K562 (cell line): Measurements from ENCODE around the gene CMTM5. TPM values are rescaled to one million over a fixed set of nuclear protein-coding genes. Genes with fewer than 3 reads are reported as not detected.

ENCODE experiments used
- ATAC-seq: fragments of 200-7000 bp; cut with Tn5 transposase; 3 replicates; pipeline ENCODE4 v1.9.1; 2020; ENCODE audit warnings: moderate library complexity
- BruUV-seq: library from RNA; stranded (reverse); fragments of 400-500 nt; replicated peaks from 2 replicates; lab custom pipeline; 2021; lab: Mats Ljungman, UMichigan
- CTCF ChIA-PET: fragments of 300-600 bp; formaldehyde crosslinking; extraction: SDS; loops from one replicate; lab custom pipeline; 2021; ENCODE audit warnings: low intra/inter-chr PET ratio; lab: Yijun Ruan, JAX
- POLR2A ChIA-PET: fragments of 300-600, 350-650 bp; sonication (Branson Sonifier 250); formaldehyde crosslinking; extraction: SDS; loops from one replicate; lab custom pipeline; 2021; ENCODE audit warnings: antibody characterized with exemption, inconsistent platforms; lab: Yijun Ruan, JAX
- DNase-seq, 4 experiments: peaks; one replicate each; pipeline versions ENCODE4 v3.0.0 to v3.0.0-alpha.2; 2011 to 2018; ENCODE audit warnings: low spot score in 3 of 4, mixed read lengths in 3 of 4; ENCODE audit errors: extremely low read depth in 1 of 4
- FAIRE-seq: peaks from 2 replicates; lab custom pipeline; 2011; peaks lifted over from hg19 to GRCh38; lab: Jason Lieb, UNC
- H2AFZ ChIP-seq: 2 replicates; pipeline ENCODE4 v1.6.0; 2011; ENCODE audit warnings: low read depth, low read length, control low read depth, inconsistent platforms
- H3K27ac ChIP-seq: fragments of 200-600 bp; 3 replicates; pipeline ENCODE4 v1.8.0; 2011; ENCODE audit warnings: low read depth, mild to moderate bottlenecking, control low read depth, inconsistent platforms, low read length, moderate library complexity, mixed read lengths; ENCODE audit errors: extremely low read depth
- H3K27me3 ChIP-seq, 2 experiments: fragments of 300-600 bp in 1 of 2; 2 replicates in 1 of 2; 3 replicates in 1 of 2; pipeline versions ENCODE4 v1.6.0 to v1.8.0; 2011; ENCODE audit warnings: inconsistent platforms in 2 of 2, low read length in 2 of 2, mild to moderate bottlenecking in 1 of 2, mixed read lengths in 1 of 2, moderate library complexity in 1 of 2; ENCODE audit not compliant: control insufficient read depth in 2 of 2, insufficient read depth in 2 of 2
- H3K36me3 ChIP-seq: fragments of 300-600 bp; 3 replicates; pipeline ENCODE4 v1.8.0; 2011; ENCODE audit warnings: mild to moderate bottlenecking, low read length, inconsistent platforms; ENCODE audit not compliant: control insufficient read depth, insufficient read depth
- H3K4me1 ChIP-seq, 2 experiments: fragments of 200-600 bp in 1 of 2; replicated peaks in 1 of 2; 2 replicates in 1 of 2; 3 replicates in 1 of 2; pipeline versions ENCODE4 v1.5.1 to v1.8.0; 2011; ENCODE audit warnings: inconsistent platforms in 2 of 2, low read length in 2 of 2, mild to moderate bottlenecking in 1 of 2, mixed read lengths in 1 of 2, moderate library complexity in 1 of 2; ENCODE audit not compliant: control insufficient read depth in 2 of 2, insufficient read depth in 2 of 2
- H3K4me2 ChIP-seq: 2 replicates; pipeline ENCODE4 v1.6.1; 2011; ENCODE audit warnings: low read length, control low read depth, inconsistent platforms, mixed read lengths; ENCODE audit not compliant: insufficient read depth
- H3K4me3 ChIP-seq: fragments of 200-600 bp; sonication (generic), shearing (Covaris generic); 2 replicates; pipeline ENCODE4 v1.5.1; 2016; ENCODE audit warnings: control low read depth, inconsistent platforms
- H3K79me2 ChIP-seq: fragments of 200-600 bp; 3 replicates; pipeline ENCODE4 v1.8.0; 2011; ENCODE audit warnings: low read length, inconsistent platforms; ENCODE audit not compliant: control insufficient read depth, insufficient read depth
- H3K9ac ChIP-seq, 2 experiments: 2 replicates each; pipeline versions ENCODE4 v1.6.0 to v1.6.1; 2011; ENCODE audit warnings: low read depth in 2 of 2, low read length in 2 of 2, control low read depth in 1 of 2, inconsistent platforms in 1 of 2, mild to moderate bottlenecking in 1 of 2, mixed read lengths in 1 of 2; ENCODE audit not compliant: insufficient read depth in 1 of 2
- H3K9me1 ChIP-seq: one replicate; pipeline ENCODE4 v1.6.0; 2011; ENCODE audit warnings: inconsistent platforms, mild to moderate bottlenecking, low read length, moderate library complexity; ENCODE audit not compliant: control insufficient read depth, insufficient read depth
- H3K9me3 ChIP-seq: replicated peaks from 2 replicates; pipeline ENCODE4 v1.5.1; 2011; ENCODE audit warnings: low read depth, low read length, inconsistent platforms; ENCODE audit not compliant: control insufficient read depth, insufficient read depth
- H4K20me1 ChIP-seq: replicated peaks from 2 replicates; pipeline ENCODE4 v1.6.1; 2011; ENCODE audit warnings: low read length, inconsistent platforms, mixed read lengths; ENCODE audit not compliant: control insufficient read depth, insufficient read depth
- CREB1 ChIP-seq, 2 experiments: sonication (generic) in 1 of 2; formaldehyde crosslinking in 1 of 2; IDR thresholded peaks; 2 replicates each; pipeline versions ENCODE4 v1.6.1 to v1.8.0; 2012 to 2022; ENCODE audit warnings: inconsistent platforms in 1 of 2, mild to moderate bottlenecking in 1 of 2, missing genetic modification reagents in 1 of 2, moderate library complexity in 1 of 2
- CREM ChIP-seq: IDR thresholded peaks from 2 replicates; pipeline ENCODE4 v1.6.1; 2014; ENCODE audit warnings: antibody characterized with exemption, low read depth
- EP300 ChIP-seq: IDR thresholded peaks from 2 replicates; pipeline ENCODE4 v1.6.1; 2012; ENCODE audit warnings: low read length, improper control_type of control experiment
- HMG20B ChIP-seq: fragments of 250-450 bp; sonication (Bioruptor Pico); IDR thresholded peaks from 2 replicates; pipeline ENCODE4 v1.5.0; 2021; ENCODE audit warnings: mild to moderate bottlenecking
- KLF1 ChIP-seq: fragments of 450-650 bp; IDR thresholded peaks from 2 replicates; pipeline ENCODE4 v1.6.1; 2016; ENCODE audit warnings: missing genetic modification characterization, missing compliant biosample characterization
- KLF6 ChIP-seq: fragments of 250-450 bp; sonication (Bioruptor Pico); IDR thresholded peaks from 2 replicates; pipeline ENCODE4 v1.4.0; 2020; ENCODE audit warnings: mild to moderate bottlenecking, moderate library complexity, borderline replicate concordance
- POLR2G ChIP-seq: fragments of 200-400 bp; formaldehyde crosslinking; IDR thresholded peaks from 2 replicates; pipeline ENCODE4 v1.6.1; 2017; ENCODE audit warnings: low read depth, mild to moderate bottlenecking, antibody characterized with exemption, low read length, moderate library complexity
- RBM17 ChIP-seq: fragments of 200-400 bp; formaldehyde crosslinking; IDR thresholded peaks from 2 replicates; pipeline ENCODE4 v1.6.1; 2017; ENCODE audit warnings: low read depth, mild to moderate bottlenecking, low read length, borderline replicate concordance
- YY1 ChIP-seq, 3 experiments: IDR thresholded peaks; 2 replicates each; pipeline ENCODE4 v1.6.1; 2011; ENCODE audit warnings: low read length in 2 of 3, mild to moderate bottlenecking in 2 of 3, moderate library complexity in 2 of 3, borderline replicate concordance in 1 of 3, control low read depth in 1 of 3, low read depth in 1 of 3; ENCODE audit not compliant: insufficient read depth in 3 of 3, insufficient replicate concordance in 2 of 3, control insufficient read depth in 1 of 3, insufficient read length in 1 of 3; ENCODE audit errors: extremely low read depth in 1 of 3
- ZNF175 ChIP-seq: fragments of 200-800 bp; sonication (Bioruptor generic); IDR thresholded peaks from 2 replicates; pipeline ENCODE4 v1.6.1; 2016; ENCODE audit warnings: low read depth, mild to moderate bottlenecking, missing genetic modification characterization, missing compliant biosample characterization
- ZNF431 ChIP-seq: sonication (generic); formaldehyde crosslinking; IDR thresholded peaks from 2 replicates; pipeline ENCODE4 v1.8.0; 2022; ENCODE audit warnings: mild to moderate bottlenecking, missing genetic modification reagents
- WGBS: fragments of 100-300 bp; shearing (Covaris generic); methylation state at CpG from one replicate; pipeline ENCODE4 v1.1.6; 2016; ENCODE audit warnings: low coverage, mixed read lengths; ENCODE audit not compliant: insufficient coverage; ENCODE audit errors: missing lambda C conversion rate; 5-methylcytosine and 5-hydroxymethylcytosine counted together
- in situ Hi-C: fragments of 300-500 bp; cut with MboI; formaldehyde crosslinking; loops from 4 replicates; pipeline ENCODE4 v1.15.0; 2018; ENCODE audit warnings: inconsistent platforms, mixed read lengths
- intact Hi-C: fragments of 100-400 bp; cut with micrococcal nuclease; formaldehyde crosslinking; loops from 2 replicates; pipeline ENCODE4 v1.14.2; 2022
- polyA plus RNA-seq, 8 experiments: library from polyadenylated mRNA; depleted of rRNA in 4 of 8; stranded (reverse) in 5 of 8; unstranded in 3 of 8; fragments of >200 nt; fragmentation: Nextera tagmentation in 2 of 8; fragmentation: Illumina TruSeq in 1 of 8; extraction: Ambion mirVana in 2 of 8; extraction: Trizol in 1 of 8; gene quantifications; 2 replicates each; pipeline versions ENCODE4 v1.2.1 to v1.2.3, GENCODE V29; 2011 to 2014; ENCODE audit warnings: inconsistent platforms in 1 of 8, missing spikeins in 1 of 8
- total RNA-seq, 7 experiments: library from RNA; depleted of rRNA in 6 of 7; stranded (reverse); fragments of >200 nt in 6 of 7; fragmentation: Illumina TruSeq in 2 of 7; extraction: Trizol in 2 of 7; gene quantifications; 2 replicates each; pipeline versions ENCODE4 v1.2.1 to v1.2.3, GENCODE V29; 2011 to 2021; ENCODE audit warnings: low replicate concordance in 1 of 7
- TF ChIP-seq, protein P1 (sequence below), 2 experiments: fragments of 450-650 bp; formaldehyde crosslinking in 1 of 2; IDR thresholded peaks; 2 replicates each; pipeline versions ENCODE4 v1.4.0 to v1.6.1; 2014 to 2020; ENCODE audit warnings: mild to moderate bottlenecking in 2 of 2, borderline replicate concordance in 1 of 2, low read depth in 1 of 2
- TF ChIP-seq, protein P2 (sequence below): conservative IDR thresholded peaks from 2 replicates; pipeline ENCODE4 v1.6.1; 2011; ENCODE audit warnings: low read depth, mild to moderate bottlenecking, low read length; ENCODE audit not compliant: control insufficient read depth

Gene CMTM5
- total and polyA plus RNA-seq, 9 of the 15 experiments (the other 6 are each of a cell fraction or from before 2014, with no cell fraction given): 0.21 TPM; not detected in 8

DNA sequence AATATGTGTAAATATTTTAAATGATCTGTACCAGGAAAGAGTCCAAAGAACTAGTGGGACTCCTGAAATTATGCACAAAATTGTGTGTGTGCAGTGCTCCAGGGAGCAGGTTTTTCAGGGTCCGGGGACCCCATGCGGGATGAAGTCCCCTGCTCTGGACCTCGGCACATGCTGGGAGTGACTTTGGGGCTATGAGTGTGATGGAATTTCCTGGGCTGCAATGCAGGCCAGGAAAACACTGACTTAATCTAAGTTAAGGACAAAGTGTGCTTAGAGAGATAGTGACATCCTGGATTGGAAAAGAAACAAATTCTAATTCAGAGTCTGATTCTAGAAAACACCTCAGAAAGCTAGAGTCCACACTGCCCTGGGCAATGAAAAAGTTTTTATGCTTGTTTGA, 37.4 kb downstream of the CMTM5 start:
- FAIRE-seq: no peak
- Histone ChIP-seq H3K9me1 (no peaks in the 10 kb centered on the region), H3K4me3 (no peak overlapping the region), H3K27ac (no peak overlapping the region), H3K9ac (no peak overlapping the region), H3K36me3 (no peaks in the 10 kb centered on the region), H4K20me1 (no peaks in the 10 kb centered on the region), H3K27me3 (peaks cover 23 to 87% of the 10 kb centered on the region in 2 experiments; a peak in 4 of 5 replicates), H3K4me2 (no peak overlapping the region), H3K9me3 (no peaks in the 10 kb centered on the region), H3K4me1 (no peaks in the 10 kb centered on the region), H2AFZ (no peak overlapping the region), H3K79me2 (no peaks in the 10 kb centered on the region)
- in situ Hi-C loops: no loop called here
- DNase-seq: no peak
- no TSS peak for BruUV-seq
- intact Hi-C loops: no loop called here
- ATAC-seq: no peak
- ChIA-PET POLR2A (no interaction called here), CTCF (no interaction called here)
- WGBS: 14% methylated on average over 3 of the region's 3 CpGs
- TF ChIP-seq CREB1 (IDR thresholded peaks at IDR 0.05) (no peak), CREB1 (CRISPR knock-in tag; IDR thresholded peaks at IDR 0.05) (no peak), YY1 (IDR thresholded peaks at IDR 0.05; ENCODE audit: borderline replicate concordance in 1 of 3, control insufficient read depth in 1 of 3, extremely low read depth in 1 of 3, insufficient read depth in 3 of 3, insufficient read length in 1 of 3, insufficient replicate concordance in 2 of 3, low read depth in 1 of 3, low read length in 2 of 3) (no peak), RBM17 (no peak), KLF1 (tag) (no peak), HMG20B (CRISPR knock-in tag) (no peak), ZNF431 (no peak), POLR2G (no peak), EP300 (no peak), ZNF175 (CRISPR knock-in tag) (no peak), KLF6 (no peak), CREM (no peak)
- TF ChIP-seq, protein P1, sequence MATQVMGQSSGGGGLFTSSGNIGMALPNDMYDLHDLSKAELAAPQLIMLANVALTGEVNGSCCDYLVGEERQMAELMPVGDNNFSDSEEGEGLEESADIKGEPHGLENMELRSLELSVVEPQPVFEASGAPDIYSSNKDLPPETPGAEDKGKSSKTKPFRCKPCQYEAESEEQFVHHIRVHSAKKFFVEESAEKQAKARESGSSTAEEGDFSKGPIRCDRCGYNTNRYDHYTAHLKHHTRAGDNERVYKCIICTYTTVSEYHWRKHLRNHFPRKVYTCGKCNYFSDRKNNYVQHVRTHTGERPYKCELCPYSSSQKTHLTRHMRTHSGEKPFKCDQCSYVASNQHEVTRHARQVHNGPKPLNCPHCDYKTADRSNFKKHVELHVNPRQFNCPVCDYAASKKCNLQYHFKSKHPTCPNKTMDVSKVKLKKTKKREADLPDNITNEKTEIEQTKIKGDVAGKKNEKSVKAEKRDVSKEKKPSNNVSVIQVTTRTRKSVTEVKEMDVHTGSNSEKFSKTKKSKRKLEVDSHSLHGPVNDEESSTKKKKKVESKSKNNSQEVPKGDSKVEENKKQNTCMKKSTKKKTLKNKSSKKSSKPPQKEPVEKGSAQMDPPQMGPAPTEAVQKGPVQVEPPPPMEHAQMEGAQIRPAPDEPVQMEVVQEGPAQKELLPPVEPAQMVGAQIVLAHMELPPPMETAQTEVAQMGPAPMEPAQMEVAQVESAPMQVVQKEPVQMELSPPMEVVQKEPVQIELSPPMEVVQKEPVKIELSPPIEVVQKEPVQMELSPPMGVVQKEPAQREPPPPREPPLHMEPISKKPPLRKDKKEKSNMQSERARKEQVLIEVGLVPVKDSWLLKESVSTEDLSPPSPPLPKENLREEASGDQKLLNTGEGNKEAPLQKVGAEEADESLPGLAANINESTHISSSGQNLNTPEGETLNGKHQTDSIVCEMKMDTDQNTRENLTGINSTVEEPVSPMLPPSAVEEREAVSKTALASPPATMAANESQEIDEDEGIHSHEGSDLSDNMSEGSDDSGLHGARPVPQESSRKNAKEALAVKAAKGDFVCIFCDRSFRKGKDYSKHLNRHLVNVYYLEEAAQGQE (IDR thresholded peaks at IDR 0.05; ENCODE audit: borderline replicate concordance): no peak
- TF ChIP-seq, protein P1 (CRISPR knock-in tag; IDR thresholded peaks at IDR 0.05; ENCODE audit: low read depth): no peak
- TF ChIP-seq, protein P2, sequence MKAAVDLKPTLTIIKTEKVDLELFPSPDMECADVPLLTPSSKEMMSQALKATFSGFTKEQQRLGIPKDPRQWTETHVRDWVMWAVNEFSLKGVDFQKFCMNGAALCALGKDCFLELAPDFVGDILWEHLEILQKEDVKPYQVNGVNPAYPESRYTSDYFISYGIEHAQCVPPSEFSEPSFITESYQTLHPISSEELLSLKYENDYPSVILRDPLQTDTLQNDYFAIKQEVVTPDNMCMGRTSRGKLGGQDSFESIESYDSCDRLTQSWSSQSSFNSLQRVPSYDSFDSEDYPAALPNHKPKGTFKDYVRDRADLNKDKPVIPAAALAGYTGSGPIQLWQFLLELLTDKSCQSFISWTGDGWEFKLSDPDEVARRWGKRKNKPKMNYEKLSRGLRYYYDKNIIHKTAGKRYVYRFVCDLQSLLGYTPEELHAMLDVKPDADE: no peak
